Esophagus muscularis mucosa (tissue), 4 donors: ENCODE data around the gene RXRA. TPM values are rescaled to one million over a fixed set of nuclear protein-coding genes. Genes with fewer than 3 reads are reported as not detected.

Source experiments
- DNase-seq: peaks from one replicate; pipeline ENCODE4 v3.0.0-alpha.2; 2017; ENCODE audit errors: extremely low spot score
- H3K27ac ChIP-seq, 4 donors: fragments of 200-600 bp; sonication (generic); replicated peaks in 1 of 4; 1 replicate in 3 of 4; 2 replicates in 1 of 4; pipeline ENCODE4 v1.5.1; 2016 to 2019; ENCODE audit warnings: mild to moderate bottlenecking in 1 of 4
- H3K27me3 ChIP-seq, 4 donors: fragments of 200-600 bp; sonication (generic); one replicate each; pipeline versions ENCODE4 v1.5.1 to v1.6.0; 2016 to 2019
- H3K36me3 ChIP-seq, 4 donors: fragments of 200-600 bp; sonication (generic); one replicate each; pipeline ENCODE4 v1.5.1; 2016 to 2019
- H3K4me1 ChIP-seq, 4 donors: fragments of 200-600 bp; sonication (generic); one replicate each; pipeline ENCODE4 v1.5.1; 2016 to 2019
- H3K4me3 ChIP-seq, 4 donors: fragments of 200-600 bp; sonication (generic); 1 replicate in 2 of 4; 2 replicates in 2 of 4; pipeline ENCODE4 v1.5.1; 2016 to 2019; ENCODE audit warnings: mild to moderate bottlenecking in 4 of 4, moderate library complexity in 1 of 4
- H3K9me3 ChIP-seq, 4 donors: fragments of 200-600 bp; sonication (generic); 1 replicate in 3 of 4; 2 replicates in 1 of 4; pipeline ENCODE4 v1.5.1; 2016 to 2019
- EP300 ChIP-seq: sonication (generic); formaldehyde crosslinking; IDR thresholded peaks from one replicate; pipeline ENCODE4 v1.6.1; 2017; ENCODE audit warnings: antibody characterized with exemption
- POLR2A ChIP-seq: fragments of 450-650 bp; IDR thresholded peaks from one replicate; pipeline ENCODE4 v1.6.1; 2017; ENCODE audit warnings: antibody characterized with exemption, moderate library complexity, mild to moderate bottlenecking, low read depth
- POLR2AphosphoS5 ChIP-seq, 2 donors: sonication (generic); formaldehyde crosslinking; IDR thresholded peaks; one replicate each; pipeline ENCODE4 v1.6.1; 2017; ENCODE audit warnings: antibody characterized with exemption in 2 of 2
- WGBS: methylation state at CpG from one replicate; pipeline ENCODE4 v1.1.5; 2018; 5-methylcytosine and 5-hydroxymethylcytosine counted together
- intact Hi-C: fragments of 100-400 bp; cut with DNase I; formaldehyde crosslinking; loops from one replicate; pipeline ENCODE4 v1.15.1; 2023
- total RNA-seq, 4 donors: library from RNA; depleted of rRNA; stranded (reverse); fragments of >200 nt; gene quantifications; one replicate each; pipeline versions ENCODE4 v1.1.0 to v1.2.1, GENCODE V29; 2016
- TF ChIP-seq, protein P1 (sequence below), 3 experiments: fragments of 200-600 bp in 2 of 3; fragments of 450-650 bp in 1 of 3; sonication (generic) in 2 of 3; IDR thresholded peaks; one replicate each; pipeline ENCODE4 v1.5.1; 2017 to 2019; ENCODE audit warnings: antibody characterized with exemption in 3 of 3, mild to moderate bottlenecking in 2 of 3, moderate library complexity in 1 of 3

RXRA gene
- total RNA-seq, 4 donors from 2014 or later = 46.4 to 81.0 (median 63.7) TPM

DNA sequence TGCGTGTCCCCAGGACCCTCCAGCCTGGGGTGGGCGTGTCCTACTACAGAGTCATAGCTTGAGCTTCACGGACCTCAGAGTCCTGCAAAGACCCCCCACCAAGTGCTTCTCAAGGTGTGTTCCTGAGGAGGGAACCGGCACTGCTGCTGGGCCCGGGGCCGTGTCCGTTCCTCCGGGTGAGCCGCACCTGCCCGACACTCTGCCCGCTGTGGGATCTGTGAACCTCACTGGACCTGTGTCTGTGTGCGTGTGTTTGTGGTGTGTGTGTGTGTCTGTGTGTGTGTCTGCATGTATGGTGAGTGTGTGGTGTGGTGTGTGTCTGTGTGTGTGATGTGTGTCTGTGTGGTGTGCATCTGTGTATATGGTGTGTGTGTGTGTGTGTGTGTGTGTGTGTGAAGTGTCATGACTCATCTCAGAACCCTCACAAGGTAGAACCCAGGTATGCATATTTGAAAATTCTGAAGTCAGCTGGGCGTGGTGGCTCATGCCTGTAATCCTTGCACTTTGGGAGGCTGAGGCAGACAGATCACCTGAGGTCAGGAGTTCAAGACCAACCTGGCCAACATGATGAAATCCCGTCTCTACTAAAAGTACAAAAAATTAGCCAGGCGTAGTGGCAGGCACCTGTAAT, 40.9 kb upstream of the RXRA start:
- no peak overlapping the region for H3K27ac ChIP-seq
- no peak for DNase-seq
- intact Hi-C loops = no loop called here
- 95% methylated on average over 12 of the region's 15 CpGs for WGBS
- peaks cover 20 to 25% (median 24%) of the 10 kb centered on the region in 4 donors for H3K4me1 ChIP-seq
- no peak overlapping the region for H3K4me3 ChIP-seq
- TF ChIP-seq POLR2A (no peak), EP300 (no peak), POLR2AphosphoS5 (IDR thresholded peaks at IDR 0.05) (no peak)
- TF ChIP-seq, protein P1, sequence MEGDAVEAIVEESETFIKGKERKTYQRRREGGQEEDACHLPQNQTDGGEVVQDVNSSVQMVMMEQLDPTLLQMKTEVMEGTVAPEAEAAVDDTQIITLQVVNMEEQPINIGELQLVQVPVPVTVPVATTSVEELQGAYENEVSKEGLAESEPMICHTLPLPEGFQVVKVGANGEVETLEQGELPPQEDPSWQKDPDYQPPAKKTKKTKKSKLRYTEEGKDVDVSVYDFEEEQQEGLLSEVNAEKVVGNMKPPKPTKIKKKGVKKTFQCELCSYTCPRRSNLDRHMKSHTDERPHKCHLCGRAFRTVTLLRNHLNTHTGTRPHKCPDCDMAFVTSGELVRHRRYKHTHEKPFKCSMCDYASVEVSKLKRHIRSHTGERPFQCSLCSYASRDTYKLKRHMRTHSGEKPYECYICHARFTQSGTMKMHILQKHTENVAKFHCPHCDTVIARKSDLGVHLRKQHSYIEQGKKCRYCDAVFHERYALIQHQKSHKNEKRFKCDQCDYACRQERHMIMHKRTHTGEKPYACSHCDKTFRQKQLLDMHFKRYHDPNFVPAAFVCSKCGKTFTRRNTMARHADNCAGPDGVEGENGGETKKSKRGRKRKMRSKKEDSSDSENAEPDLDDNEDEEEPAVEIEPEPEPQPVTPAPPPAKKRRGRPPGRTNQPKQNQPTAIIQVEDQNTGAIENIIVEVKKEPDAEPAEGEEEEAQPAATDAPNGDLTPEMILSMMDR (IDR thresholded peaks at IDR 0.05) = no peak
- H3K36me3 ChIP-seq = no peaks in the 10 kb centered on the region
- no peaks in the 10 kb centered on the region for H3K27me3 ChIP-seq
- no peaks in the 10 kb centered on the region for H3K9me3 ChIP-seq

DNA sequence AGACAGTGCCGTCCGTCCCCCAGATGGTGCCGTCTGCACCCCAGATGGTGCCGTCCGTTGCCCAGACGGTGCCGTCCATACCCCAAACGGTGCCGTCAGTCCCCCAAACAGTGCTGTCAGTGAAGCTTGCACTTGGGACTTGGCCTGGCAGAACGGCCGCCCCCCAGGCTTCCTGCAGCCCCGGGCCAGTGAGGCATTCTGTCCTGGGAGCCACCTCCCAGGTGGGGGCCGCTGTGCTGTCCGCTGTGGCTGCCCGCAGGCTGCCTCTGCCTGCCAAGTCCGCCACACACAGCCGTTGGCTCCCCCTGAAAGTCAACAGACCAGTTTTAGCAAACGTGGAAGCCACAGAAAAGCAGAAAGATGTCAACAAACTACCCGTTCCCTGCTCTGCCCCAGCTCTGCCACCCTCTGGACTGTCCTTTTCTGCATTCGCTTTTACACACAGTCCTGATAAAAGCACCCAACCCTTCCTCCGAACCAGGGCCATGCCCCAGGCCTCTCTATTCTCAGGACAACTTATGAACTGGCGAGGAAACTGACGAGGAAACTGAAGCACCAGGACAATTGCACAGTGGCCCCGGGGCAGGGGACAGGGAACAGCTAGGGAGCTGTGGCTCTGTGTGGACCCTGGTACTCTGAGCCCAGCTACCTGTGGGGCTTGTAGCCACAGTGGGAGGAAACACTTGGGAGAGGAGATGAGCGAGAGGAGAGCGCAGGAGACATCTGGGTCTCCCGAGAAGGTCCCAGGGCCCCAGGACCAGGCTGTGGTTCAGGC, 39.6 kb upstream of the RXRA start:
- Histone ChIP-seq H3K4me1 (peaks cover 20 to 25% (median 24%) of the 10 kb centered on the region in 4 donors), H3K36me3 (no peaks in the 10 kb centered on the region), H3K27ac (no peak overlapping the region), H3K27me3 (no peaks in the 10 kb centered on the region), H3K4me3 (no peak overlapping the region), H3K9me3 (no peaks in the 10 kb centered on the region)
- intact Hi-C loops = no loop called here
- TF ChIP-seq POLR2A = no peak
- no peak for TF ChIP-seq POLR2AphosphoS5 (IDR thresholded peaks at IDR 0.05)
- TF ChIP-seq EP300 = no peak
- TF ChIP-seq, protein P1 (IDR thresholded peaks at IDR 0.05) = no peak
- WGBS = 68% methylated on average over 23 of the region's 27 CpGs
- no peak for DNase-seq

DNA sequence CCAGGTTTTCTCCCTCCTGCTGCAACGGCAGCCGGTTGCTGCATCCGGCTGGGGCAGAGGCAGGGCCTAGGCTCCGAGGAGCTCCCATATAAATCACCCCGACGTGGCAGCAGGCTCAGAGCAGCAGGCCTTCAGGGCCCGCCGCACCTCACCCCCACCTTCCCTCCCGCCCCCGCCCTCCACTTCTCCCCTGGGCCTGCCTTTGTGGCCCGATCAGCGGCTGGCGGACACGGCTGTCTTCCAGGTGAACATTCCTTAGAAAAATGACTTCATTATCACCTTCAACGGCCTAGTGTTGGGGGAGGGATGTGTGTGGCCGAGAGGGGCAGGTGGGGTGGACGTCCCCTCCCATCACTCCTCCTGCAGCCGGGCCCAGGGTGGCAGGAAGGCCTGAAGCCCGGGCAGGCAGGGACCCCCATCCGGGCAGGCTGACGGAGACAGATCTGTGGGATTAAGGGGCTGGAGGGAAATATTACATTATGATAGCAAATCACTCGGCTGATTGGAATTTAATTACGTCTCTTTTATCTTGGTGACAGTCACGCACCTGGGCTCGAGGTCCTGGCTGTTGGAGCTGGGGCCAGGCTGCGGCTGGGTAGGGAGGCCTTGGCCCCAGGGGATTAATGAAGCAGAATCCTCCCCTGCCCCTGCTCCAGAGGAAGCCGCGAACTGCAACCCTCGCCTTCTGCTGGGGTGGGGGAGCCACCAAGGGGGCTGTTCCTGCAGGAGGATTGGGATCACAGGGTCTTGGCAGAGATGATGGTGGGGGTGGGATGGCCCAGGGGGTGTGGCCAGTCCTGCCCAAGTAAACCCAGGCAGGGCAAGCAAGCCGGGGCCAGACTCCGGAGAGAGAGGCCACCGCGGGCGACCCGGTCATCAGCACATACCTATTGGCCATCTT, 38.4 kb upstream of the RXRA start:
- TF ChIP-seq EP300 (no peak), POLR2AphosphoS5 (IDR thresholded peaks at IDR 0.05) (no peak), POLR2A (no peak)
- TF ChIP-seq, protein P1 (IDR thresholded peaks at IDR 0.05) = no peak
- WGBS = 71% methylated on average over 18 of the region's 35 CpGs
- Histone ChIP-seq H3K9me3 (no peaks in the 10 kb centered on the region), H3K27ac (no peak overlapping the region), H3K4me1 (peaks cover 16 to 19% (median 18%) of the 10 kb centered on the region in 4 donors), H3K36me3 (no peaks in the 10 kb centered on the region), H3K27me3 (no peaks in the 10 kb centered on the region), H3K4me3 (no peak overlapping the region)
- no peak for DNase-seq
- intact Hi-C loops = no loop called here

DNA sequence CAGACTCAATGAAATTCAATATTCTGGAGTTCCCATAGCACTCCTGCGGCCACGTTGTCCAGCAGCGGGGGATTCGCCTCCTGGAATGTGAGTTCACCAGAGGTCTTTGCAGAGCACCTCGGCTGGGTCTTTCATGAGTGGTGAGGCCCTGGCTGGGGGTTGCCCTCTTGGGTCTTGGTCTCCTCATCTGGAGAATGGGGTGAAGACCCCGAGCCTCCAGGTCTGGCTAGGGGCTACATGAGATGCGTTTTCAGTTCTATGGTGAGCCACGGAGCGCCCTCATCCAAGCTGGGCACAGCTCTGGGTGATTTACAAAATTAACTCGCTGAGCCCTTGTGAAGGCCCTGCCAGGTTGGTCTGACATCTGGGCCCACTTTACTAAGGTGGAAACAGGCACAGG, 37.5 kb upstream of the RXRA start:
- intact Hi-C loops = no loop called here
- TF ChIP-seq, protein P1 (IDR thresholded peaks at IDR 0.05) = no peak
- TF ChIP-seq POLR2A (no peak), POLR2AphosphoS5 (IDR thresholded peaks at IDR 0.05) (no peak), EP300 (no peak)
- Histone ChIP-seq H3K36me3 (no peaks in the 10 kb centered on the region), H3K4me3 (no peak overlapping the region), H3K27ac (no peak overlapping the region), H3K4me1 (peaks cover 12 to 19% (median 17%) of the 10 kb centered on the region in 4 donors), H3K27me3 (no peaks in the 10 kb centered on the region), H3K9me3 (no peaks in the 10 kb centered on the region)
- no peak for DNase-seq
- 88% methylated on average over 5 of the region's 10 CpGs for WGBS
